Fibroblast of skin of right biceps (primary cell): ENCODE results near the gene TMEM59L.

Source experiments
- DNase-seq: peaks from one replicate; pipeline ENCODE4 v3.0.0-alpha.2; 2013

The TMEM59L gene

GRCh38 chr19:18660051-18660910 lies 47.6 kb downstream of the TMEM59L start:
- peak; percentile 26 for DNase-seq

GRCh38 chr19:18660939-18661670 lies 48.4 kb downstream of the TMEM59L start:
- DNase-seq = no peak

GRCh38 chr19:18662972-18663732 lies 50.5 kb downstream of the TMEM59L start:
- no peak for DNase-seq

GRCh38 chr19:18663940-18664530 lies 51.4 kb downstream of the TMEM59L start:
- DNase-seq = no peak

- DNase-seq = no peak
Measured at GRCh38 chr19:18665771-18666202, 53.1 kb downstream of the TMEM59L start.

GRCh38 chr19:18666317-18666716 lies 53.6 kb downstream of the TMEM59L start:
- DNase-seq = no peak

GRCh38 chr19:18666784-18667183 lies 54.1 kb downstream of the TMEM59L start:
- no peak for DNase-seq

- no peak for DNase-seq
Measured at GRCh38 chr19:18667531-18668251, 55.0 kb downstream of the TMEM59L start.

- DNase-seq = no peak
Measured at GRCh38 chr19:18668252-18668631, 55.6 kb downstream of the TMEM59L start.

GRCh38 chr19:18668744-18669523 lies 56.3 kb downstream of the TMEM59L start:
- DNase-seq = no peak

- peak; percentile 44 for DNase-seq
Measured at GRCh38 chr19:18669524-18669817, 56.8 kb downstream of the TMEM59L start.

GRCh38 chr19:18669883-18670282 lies 57.2 kb downstream of the TMEM59L start:
- DNase-seq = no peak

GRCh38 chr19:18670312-18670711 lies 57.6 kb downstream of the TMEM59L start:
- DNase-seq = no peak
